ENCODE results near the gene CSNK1E.

The CSNK1E gene

DNA sequence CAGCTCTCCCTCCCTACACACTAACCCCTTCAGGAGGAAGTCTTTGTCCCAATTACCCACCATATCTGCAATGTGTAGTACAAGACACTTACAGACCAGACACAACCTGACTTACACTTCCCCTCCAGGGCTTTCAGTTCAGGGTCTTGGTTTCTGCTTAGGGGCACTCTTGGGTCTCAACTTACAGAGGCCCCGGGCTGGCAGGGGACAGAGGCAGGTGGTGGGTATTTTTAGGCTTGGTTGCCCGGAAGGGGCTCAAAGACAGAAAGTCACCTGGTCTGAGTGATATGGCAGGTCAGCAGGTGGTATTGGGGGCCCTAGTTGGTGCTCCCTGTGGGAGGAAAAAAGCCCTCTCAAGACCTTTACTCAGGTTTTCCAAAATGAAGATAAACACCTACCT, 41.1 kb downstream of the CSNK1E start:
- H3K27me3 ChIP-seq (ENCODE audit: insufficient read depth, poor library complexity, severe bottlenecking), result no peaks in the 10 kb centered on the region
- H3K4me3 ChIP-seq (ENCODE audit: severe bottlenecking), result no peak overlapping the region
- H3K4me1 ChIP-seq (ENCODE audit: insufficient read depth, poor library complexity, severe bottlenecking), result peaks cover 12% of the 10 kb centered on the region
- ATAC-seq (ENCODE audit: low read depth), result no peak
- H3K36me3 ChIP-seq (ENCODE audit: low read depth), result peaks cover 4% of the 10 kb centered on the region
- DNase-seq (ENCODE audit: low spot score), result no peak
- H3K27ac ChIP-seq (ENCODE audit: poor library complexity, severe bottlenecking), result no peak overlapping the region
- H3K9me3 ChIP-seq (ENCODE audit: severe bottlenecking), result no peaks in the 10 kb centered on the region
- TF ChIP-seq, protein P1, sequence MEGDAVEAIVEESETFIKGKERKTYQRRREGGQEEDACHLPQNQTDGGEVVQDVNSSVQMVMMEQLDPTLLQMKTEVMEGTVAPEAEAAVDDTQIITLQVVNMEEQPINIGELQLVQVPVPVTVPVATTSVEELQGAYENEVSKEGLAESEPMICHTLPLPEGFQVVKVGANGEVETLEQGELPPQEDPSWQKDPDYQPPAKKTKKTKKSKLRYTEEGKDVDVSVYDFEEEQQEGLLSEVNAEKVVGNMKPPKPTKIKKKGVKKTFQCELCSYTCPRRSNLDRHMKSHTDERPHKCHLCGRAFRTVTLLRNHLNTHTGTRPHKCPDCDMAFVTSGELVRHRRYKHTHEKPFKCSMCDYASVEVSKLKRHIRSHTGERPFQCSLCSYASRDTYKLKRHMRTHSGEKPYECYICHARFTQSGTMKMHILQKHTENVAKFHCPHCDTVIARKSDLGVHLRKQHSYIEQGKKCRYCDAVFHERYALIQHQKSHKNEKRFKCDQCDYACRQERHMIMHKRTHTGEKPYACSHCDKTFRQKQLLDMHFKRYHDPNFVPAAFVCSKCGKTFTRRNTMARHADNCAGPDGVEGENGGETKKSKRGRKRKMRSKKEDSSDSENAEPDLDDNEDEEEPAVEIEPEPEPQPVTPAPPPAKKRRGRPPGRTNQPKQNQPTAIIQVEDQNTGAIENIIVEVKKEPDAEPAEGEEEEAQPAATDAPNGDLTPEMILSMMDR (IDR thresholded peaks at IDR 0.05; ENCODE audit: poor library complexity, severe bottlenecking), result no peak

DNA sequence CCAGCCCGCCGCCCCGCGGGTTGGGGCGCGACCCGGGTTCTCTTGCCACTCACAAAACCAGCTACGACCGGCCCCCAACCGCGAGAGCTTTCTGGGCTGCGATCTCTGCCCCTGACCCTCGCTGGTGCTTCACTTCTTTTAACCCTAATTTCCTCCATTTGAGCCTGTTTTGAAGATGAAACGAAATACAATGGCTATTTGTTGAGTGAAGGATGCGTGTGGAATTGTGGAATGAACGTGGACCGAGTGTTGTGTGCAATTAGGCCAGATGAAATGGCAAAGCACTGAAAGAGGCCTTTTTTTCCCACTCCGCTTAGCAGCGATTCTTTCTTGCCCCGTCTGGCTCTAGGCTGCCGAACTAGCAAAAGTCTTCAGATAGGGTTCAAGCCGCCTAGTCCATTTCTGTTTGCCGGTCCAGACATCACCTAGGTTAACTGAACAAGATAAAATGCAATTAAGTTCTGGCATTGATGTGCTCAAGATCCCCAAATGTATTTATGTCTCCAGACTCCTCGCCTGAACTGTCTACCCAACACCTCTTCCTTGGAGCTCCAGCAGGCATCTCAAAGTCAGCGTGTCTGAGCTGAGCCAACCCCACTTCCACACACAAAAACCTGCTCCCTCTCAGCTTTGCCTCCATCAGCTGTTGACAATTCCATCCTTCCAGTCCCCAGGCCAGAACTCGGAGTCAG, 44.0 kb downstream of the CSNK1E start:
- DNase-seq (ENCODE audit: low spot score) (no peak), ATAC-seq (ENCODE audit: low read depth) (no peak)
- no peaks in the 10 kb centered on the region for H3K27me3 ChIP-seq (ENCODE audit: insufficient read depth, poor library complexity, severe bottlenecking)
- TF ChIP-seq, protein P1 (IDR thresholded peaks at IDR 0.05; ENCODE audit: poor library complexity, severe bottlenecking), result no peak
- H3K4me3 ChIP-seq (ENCODE audit: severe bottlenecking), result peak overlapping the region; percentile 100
- H3K9me3 ChIP-seq (ENCODE audit: severe bottlenecking), result no peaks in the 10 kb centered on the region
- peaks cover 26% of the 10 kb centered on the region for H3K36me3 ChIP-seq (ENCODE audit: low read depth)
- peaks cover 7% of the 10 kb centered on the region for H3K4me1 ChIP-seq (ENCODE audit: insufficient read depth, poor library complexity, severe bottlenecking)
- H3K27ac ChIP-seq (ENCODE audit: poor library complexity, severe bottlenecking), result peak overlapping the region; percentile 75

DNA sequence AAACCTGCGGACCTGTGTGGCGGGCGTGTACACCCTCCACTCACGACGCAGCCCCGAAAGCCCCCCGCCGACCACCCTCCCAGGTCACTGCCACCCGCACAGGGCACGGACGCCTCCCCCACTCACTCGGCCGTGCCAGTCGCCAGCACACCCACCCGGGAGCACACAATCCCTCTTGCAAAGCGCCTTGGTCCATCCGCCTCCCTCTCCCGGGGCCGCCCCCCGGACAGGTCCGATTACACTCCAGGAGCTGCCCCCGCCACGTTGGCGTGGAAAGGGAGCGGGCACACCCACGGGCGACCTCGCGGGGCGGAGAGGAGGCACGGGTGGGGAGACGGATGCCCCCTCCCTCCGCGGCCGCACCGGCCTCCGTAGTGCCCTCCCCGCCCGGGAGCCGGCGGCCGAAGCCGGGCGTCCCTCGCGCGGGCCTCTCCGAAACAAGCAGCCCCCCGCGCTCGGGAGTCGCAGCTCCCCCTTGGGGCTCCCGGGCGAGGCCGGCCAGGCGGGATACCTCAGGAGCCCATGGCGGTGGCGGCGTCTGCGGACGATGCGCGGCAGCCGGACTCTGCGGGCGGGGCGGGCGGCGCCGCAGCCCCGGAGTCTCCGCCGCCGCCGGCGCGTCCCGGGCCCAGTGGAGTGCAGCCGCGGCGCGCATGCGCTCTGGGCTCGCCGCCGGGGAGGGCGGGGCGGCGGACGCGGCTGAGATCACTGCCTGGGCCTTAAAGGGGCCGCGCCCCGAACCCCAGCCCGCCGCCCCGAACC, 44.7 kb downstream of the CSNK1E start, which contains the start of gene TMEM184B:
TSS of gene TMEM184B (minus strand) at position 638 of the 762 bp plus-strand sequence. CDS start 25,049 bp downstream, outside the sequence.
- TF ChIP-seq, protein P1 (IDR thresholded peaks at IDR 0.05; ENCODE audit: poor library complexity, severe bottlenecking), result no peak
- Histone ChIP-seq H3K4me3 (ENCODE audit: severe bottlenecking) (peak within 1 kb of the TSS; percentile 100), H3K27ac (ENCODE audit: poor library complexity, severe bottlenecking) (peak within 1 kb of the TSS; percentile 75), H3K4me1 (ENCODE audit: insufficient read depth, poor library complexity, severe bottlenecking) (peaks cover 7% of the 10 kb centered on the region), H3K9me3 (ENCODE audit: severe bottlenecking) (no peaks in the 10 kb centered on the region), H3K27me3 (ENCODE audit: insufficient read depth, poor library complexity, severe bottlenecking) (no peaks in the 10 kb centered on the region), H3K36me3 (ENCODE audit: low read depth) (peaks cover 26% of the 10 kb centered on the region)
- ATAC-seq (ENCODE audit: low read depth) (peak; percentile 74), DNase-seq (ENCODE audit: low spot score) (no peak)

DNA sequence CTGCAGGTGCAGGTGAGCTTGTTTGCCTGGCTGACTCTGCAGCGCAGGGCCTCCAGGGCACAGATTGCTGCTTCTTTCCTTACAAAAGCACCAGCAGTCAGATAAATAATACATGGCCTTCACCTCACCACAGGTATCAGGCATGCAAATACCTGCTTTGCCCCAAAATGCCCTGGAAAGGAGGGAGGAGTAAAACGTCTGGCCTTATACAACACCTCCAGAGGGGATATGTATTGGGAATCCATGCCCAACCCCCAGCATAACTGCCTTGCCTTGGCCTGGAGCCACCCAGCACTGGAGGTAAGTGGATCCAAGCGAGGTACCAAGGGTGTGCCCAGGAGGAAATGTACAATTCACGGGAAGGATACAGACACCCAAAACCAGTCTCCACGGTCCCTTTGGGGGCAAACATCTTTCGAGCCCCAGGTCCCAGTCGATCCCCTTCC, 45.3 kb downstream of the CSNK1E start:
- no peaks in the 10 kb centered on the region for H3K9me3 ChIP-seq (ENCODE audit: severe bottlenecking)
- peak; percentile 63 for ATAC-seq (ENCODE audit: low read depth)
- peaks cover 26% of the 10 kb centered on the region for H3K36me3 ChIP-seq (ENCODE audit: low read depth)
- no peaks in the 10 kb centered on the region for H3K27me3 ChIP-seq (ENCODE audit: insufficient read depth, poor library complexity, severe bottlenecking)
- peak overlapping the region; percentile 75 for H3K27ac ChIP-seq (ENCODE audit: poor library complexity, severe bottlenecking)
- peak overlapping the region; percentile 100 for H3K4me3 ChIP-seq (ENCODE audit: severe bottlenecking)
- TF ChIP-seq, protein P1 (IDR thresholded peaks at IDR 0.05; ENCODE audit: poor library complexity, severe bottlenecking), result no peak
- H3K4me1 ChIP-seq (ENCODE audit: insufficient read depth, poor library complexity, severe bottlenecking), result peaks cover 7% of the 10 kb centered on the region
- DNase-seq (ENCODE audit: low spot score), result no peak

All from RWPE2 (cell line).